K562 (cell line): ENCODE data around the gene SHANK1. TPM values are rescaled to one million over a fixed set of nuclear protein-coding genes. Genes with fewer than 3 reads are reported as not detected.

ENCODE experiments used
- BCL6 ChIP-seq: fragments of 250-450 bp; sonication (Bioruptor Pico); IDR thresholded peaks from 2 replicates; pipeline ENCODE4 v1.4.0; 2020
- JUND ChIP-seq, 2 experiments: IDR thresholded peaks; 2 replicates in 1 of 2; 3 replicates in 1 of 2; pipeline ENCODE4 v1.6.1; 2011; ENCODE audit warnings: borderline replicate concordance in 2 of 2, low read depth in 2 of 2, low read length in 2 of 2, improper control_type of control experiment in 1 of 2, missing biosample characterization in 1 of 2, missing genetic modification characterization in 1 of 2, missing genetic modification reagents in 1 of 2
- KAT2B ChIP-seq: IDR thresholded peaks from one replicate; pipeline ENCODE4 v1.6.1; 2012; ENCODE audit warnings: low read depth, mild to moderate bottlenecking, control low read depth, inconsistent platforms, low read length, moderate library complexity
- RBM22 ChIP-seq: fragments of 200-400 bp; formaldehyde crosslinking; IDR thresholded peaks from 2 replicates; pipeline ENCODE4 v1.6.1; 2018; ENCODE audit warnings: low read length, low read depth; ENCODE audit not compliant: poor library complexity, severe bottlenecking
- TAL1 ChIP-seq: fragments of 450-650 bp; IDR thresholded peaks from 2 replicates; pipeline ENCODE4 v1.6.1; 2016; ENCODE audit warnings: mild to moderate bottlenecking
- ZNF197 ChIP-seq: fragments of 200-800 bp; sonication (Bioruptor generic); IDR thresholded peaks from 2 replicates; pipeline ENCODE4 v1.6.1; 2016; ENCODE audit warnings: low read depth, missing genetic modification characterization, missing compliant biosample characterization
- ZNF561 ChIP-seq: fragments of 450-650 bp; formaldehyde crosslinking; conservative IDR thresholded peaks from 2 replicates; pipeline ENCODE4 v1.4.0; 2020; ENCODE audit warnings: mild to moderate bottlenecking, moderate library complexity
- polyA plus RNA-seq, 8 experiments: library from polyadenylated mRNA; depleted of rRNA in 4 of 8; stranded (reverse) in 5 of 8; unstranded in 3 of 8; fragments of >200 nt; fragmentation: Nextera tagmentation in 2 of 8; fragmentation: Illumina TruSeq in 1 of 8; extraction: Ambion mirVana in 2 of 8; extraction: Trizol in 1 of 8; gene quantifications; 2 replicates each; pipeline versions ENCODE4 v1.2.1 to v1.2.3, GENCODE V29; 2011 to 2014; ENCODE audit warnings: inconsistent platforms in 1 of 8, missing spikeins in 1 of 8
- total RNA-seq, 7 experiments: library from RNA; depleted of rRNA in 6 of 7; stranded (reverse); fragments of >200 nt in 6 of 7; fragmentation: Illumina TruSeq in 2 of 7; extraction: Trizol in 2 of 7; gene quantifications; 2 replicates each; pipeline versions ENCODE4 v1.2.1 to v1.2.3, GENCODE V29; 2011 to 2021; ENCODE audit warnings: low replicate concordance in 1 of 7
- TF ChIP-seq, protein P1 (sequence below): fragments of 450-650 bp; IDR thresholded peaks from 2 replicates; pipeline ENCODE4 v1.6.1; 2016; ENCODE audit warnings: mild to moderate bottlenecking, moderate library complexity
- TF ChIP-seq, protein P2 (sequence below): fragments of 450-650 bp; formaldehyde crosslinking; conservative IDR thresholded peaks from 2 replicates; pipeline ENCODE4 v1.4.0; 2022; ENCODE audit warnings: mild to moderate bottlenecking, missing genetic modification characterization
- TF ChIP-seq, protein P3 (sequence below): fragments of 250-450 bp; sonication (Bioruptor Pico); IDR thresholded peaks from 2 replicates; pipeline ENCODE4 v1.5.0; 2020; ENCODE audit warnings: mild to moderate bottlenecking, borderline replicate concordance

Gene SHANK1
- total and polyA plus RNA-seq, 9 of the 15 experiments (the other 6 are each of a cell fraction or from before 2014, with no cell fraction given) = 0.33 to 1.3 (median 0.55) TPM; not detected in 2

DNA sequence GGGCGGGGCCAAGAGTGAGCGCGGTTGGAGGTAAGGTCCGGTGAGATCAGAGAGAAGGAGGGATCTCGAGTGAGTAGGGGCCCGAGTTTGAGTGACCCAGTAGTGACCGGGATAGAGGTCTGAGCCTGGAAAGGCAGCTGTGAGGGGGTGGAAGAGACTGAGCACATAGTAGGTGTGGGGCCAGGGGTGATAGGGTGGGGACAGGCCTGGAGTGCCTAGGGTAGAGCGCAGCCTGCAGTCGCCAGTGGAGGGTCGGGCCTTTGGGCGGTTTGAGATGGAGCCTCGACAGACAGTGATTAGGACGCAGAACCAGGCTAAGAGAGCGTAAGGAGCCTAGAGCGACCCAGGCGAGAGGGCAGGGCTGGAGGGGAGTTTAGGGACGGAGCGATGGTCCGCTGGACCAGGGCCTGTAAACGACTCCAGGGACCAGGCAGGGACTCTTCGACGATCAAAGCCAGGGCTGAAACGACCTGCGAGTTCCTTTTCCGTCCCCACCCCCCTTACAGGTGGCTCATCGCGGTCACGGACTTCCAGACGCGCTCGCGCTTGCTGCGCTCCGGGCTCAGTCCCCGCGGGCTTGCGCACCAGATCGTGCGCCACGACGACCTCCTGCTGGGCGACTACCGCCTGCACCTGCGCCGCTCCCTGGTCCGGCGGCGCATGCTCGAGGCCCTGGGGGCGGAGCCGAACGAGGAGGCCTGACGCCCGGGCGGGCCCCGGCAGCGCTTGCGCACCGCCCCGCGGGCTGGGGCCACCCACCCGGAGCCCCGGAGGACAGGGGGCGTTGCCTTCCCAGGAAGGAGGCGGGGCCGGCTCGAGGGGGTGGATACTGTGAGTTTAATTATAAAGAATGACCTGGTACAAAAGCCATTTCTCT, 60.9 kb downstream of the SHANK1 start (continued):
- TF ChIP-seq, protein P1, sequence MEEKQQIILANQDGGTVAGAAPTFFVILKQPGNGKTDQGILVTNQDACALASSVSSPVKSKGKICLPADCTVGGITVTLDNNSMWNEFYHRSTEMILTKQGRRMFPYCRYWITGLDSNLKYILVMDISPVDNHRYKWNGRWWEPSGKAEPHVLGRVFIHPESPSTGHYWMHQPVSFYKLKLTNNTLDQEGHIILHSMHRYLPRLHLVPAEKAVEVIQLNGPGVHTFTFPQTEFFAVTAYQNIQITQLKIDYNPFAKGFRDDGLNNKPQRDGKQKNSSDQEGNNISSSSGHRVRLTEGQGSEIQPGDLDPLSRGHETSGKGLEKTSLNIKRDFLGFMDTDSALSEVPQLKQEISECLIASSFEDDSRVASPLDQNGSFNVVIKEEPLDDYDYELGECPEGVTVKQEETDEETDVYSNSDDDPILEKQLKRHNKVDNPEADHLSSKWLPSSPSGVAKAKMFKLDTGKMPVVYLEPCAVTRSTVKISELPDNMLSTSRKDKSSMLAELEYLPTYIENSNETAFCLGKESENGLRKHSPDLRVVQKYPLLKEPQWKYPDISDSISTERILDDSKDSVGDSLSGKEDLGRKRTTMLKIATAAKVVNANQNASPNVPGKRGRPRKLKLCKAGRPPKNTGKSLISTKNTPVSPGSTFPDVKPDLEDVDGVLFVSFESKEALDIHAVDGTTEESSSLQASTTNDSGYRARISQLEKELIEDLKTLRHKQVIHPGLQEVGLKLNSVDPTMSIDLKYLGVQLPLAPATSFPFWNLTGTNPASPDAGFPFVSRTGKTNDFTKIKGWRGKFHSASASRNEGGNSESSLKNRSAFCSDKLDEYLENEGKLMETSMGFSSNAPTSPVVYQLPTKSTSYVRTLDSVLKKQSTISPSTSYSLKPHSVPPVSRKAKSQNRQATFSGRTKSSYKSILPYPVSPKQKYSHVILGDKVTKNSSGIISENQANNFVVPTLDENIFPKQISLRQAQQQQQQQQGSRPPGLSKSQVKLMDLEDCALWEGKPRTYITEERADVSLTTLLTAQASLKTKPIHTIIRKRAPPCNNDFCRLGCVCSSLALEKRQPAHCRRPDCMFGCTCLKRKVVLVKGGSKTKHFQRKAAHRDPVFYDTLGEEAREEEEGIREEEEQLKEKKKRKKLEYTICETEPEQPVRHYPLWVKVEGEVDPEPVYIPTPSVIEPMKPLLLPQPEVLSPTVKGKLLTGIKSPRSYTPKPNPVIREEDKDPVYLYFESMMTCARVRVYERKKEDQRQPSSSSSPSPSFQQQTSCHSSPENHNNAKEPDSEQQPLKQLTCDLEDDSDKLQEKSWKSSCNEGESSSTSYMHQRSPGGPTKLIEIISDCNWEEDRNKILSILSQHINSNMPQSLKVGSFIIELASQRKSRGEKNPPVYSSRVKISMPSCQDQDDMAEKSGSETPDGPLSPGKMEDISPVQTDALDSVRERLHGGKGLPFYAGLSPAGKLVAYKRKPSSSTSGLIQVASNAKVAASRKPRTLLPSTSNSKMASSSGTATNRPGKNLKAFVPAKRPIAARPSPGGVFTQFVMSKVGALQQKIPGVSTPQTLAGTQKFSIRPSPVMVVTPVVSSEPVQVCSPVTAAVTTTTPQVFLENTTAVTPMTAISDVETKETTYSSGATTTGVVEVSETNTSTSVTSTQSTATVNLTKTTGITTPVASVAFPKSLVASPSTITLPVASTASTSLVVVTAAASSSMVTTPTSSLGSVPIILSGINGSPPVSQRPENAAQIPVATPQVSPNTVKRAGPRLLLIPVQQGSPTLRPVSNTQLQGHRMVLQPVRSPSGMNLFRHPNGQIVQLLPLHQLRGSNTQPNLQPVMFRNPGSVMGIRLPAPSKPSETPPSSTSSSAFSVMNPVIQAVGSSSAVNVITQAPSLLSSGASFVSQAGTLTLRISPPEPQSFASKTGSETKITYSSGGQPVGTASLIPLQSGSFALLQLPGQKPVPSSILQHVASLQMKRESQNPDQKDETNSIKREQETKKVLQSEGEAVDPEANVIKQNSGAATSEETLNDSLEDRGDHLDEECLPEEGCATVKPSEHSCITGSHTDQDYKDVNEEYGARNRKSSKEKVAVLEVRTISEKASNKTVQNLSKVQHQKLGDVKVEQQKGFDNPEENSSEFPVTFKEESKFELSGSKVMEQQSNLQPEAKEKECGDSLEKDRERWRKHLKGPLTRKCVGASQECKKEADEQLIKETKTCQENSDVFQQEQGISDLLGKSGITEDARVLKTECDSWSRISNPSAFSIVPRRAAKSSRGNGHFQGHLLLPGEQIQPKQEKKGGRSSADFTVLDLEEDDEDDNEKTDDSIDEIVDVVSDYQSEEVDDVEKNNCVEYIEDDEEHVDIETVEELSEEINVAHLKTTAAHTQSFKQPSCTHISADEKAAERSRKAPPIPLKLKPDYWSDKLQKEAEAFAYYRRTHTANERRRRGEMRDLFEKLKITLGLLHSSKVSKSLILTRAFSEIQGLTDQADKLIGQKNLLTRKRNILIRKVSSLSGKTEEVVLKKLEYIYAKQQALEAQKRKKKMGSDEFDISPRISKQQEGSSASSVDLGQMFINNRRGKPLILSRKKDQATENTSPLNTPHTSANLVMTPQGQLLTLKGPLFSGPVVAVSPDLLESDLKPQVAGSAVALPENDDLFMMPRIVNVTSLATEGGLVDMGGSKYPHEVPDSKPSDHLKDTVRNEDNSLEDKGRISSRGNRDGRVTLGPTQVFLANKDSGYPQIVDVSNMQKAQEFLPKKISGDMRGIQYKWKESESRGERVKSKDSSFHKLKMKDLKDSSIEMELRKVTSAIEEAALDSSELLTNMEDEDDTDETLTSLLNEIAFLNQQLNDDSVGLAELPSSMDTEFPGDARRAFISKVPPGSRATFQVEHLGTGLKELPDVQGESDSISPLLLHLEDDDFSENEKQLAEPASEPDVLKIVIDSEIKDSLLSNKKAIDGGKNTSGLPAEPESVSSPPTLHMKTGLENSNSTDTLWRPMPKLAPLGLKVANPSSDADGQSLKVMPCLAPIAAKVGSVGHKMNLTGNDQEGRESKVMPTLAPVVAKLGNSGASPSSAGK = peak; percentile 84
- TF ChIP-seq ZNF561 (no peak), RBM22 (no peak), ZNF197 (CRISPR knock-in tag) (no peak), BCL6 (CRISPR knock-in tag) (no peak), TAL1 (no peak), JUND (IDR thresholded peaks at IDR 0.05; ENCODE audit: borderline replicate concordance, low read depth, low read length) (peak; percentile 60), JUND (tag; IDR thresholded peaks at IDR 0.05; ENCODE audit: borderline replicate concordance, low read depth, low read length) (peak; percentile 26; the same call in 2 of the 3 replicates), KAT2B (no peak)
- TF ChIP-seq, protein P2, sequence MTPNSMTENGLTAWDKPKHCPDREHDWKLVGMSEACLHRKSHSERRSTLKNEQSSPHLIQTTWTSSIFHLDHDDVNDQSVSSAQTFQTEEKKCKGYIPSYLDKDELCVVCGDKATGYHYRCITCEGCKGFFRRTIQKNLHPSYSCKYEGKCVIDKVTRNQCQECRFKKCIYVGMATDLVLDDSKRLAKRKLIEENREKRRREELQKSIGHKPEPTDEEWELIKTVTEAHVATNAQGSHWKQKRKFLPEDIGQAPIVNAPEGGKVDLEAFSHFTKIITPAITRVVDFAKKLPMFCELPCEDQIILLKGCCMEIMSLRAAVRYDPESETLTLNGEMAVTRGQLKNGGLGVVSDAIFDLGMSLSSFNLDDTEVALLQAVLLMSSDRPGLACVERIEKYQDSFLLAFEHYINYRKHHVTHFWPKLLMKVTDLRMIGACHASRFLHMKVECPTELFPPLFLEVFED (CRISPR knock-in tag) = peak; percentile 97
- TF ChIP-seq, protein P3, sequence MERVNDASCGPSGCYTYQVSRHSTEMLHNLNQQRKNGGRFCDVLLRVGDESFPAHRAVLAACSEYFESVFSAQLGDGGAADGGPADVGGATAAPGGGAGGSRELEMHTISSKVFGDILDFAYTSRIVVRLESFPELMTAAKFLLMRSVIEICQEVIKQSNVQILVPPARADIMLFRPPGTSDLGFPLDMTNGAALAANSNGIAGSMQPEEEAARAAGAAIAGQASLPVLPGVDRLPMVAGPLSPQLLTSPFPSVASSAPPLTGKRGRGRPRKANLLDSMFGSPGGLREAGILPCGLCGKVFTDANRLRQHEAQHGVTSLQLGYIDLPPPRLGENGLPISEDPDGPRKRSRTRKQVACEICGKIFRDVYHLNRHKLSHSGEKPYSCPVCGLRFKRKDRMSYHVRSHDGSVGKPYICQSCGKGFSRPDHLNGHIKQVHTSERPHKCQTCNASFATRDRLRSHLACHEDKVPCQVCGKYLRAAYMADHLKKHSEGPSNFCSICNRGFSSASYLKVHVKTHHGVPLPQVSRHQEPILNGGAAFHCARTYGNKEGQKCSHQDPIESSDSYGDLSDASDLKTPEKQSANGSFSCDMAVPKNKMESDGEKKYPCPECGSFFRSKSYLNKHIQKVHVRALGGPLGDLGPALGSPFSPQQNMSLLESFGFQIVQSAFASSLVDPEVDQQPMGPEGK (CRISPR knock-in tag) = 0 out of 2 replicates have a peak, but pooled peaks have one; percentile 38
